DND-41 (cell line): ENCODE data around the gene TMEM8B.

ENCODE experiments used
- EZH2 ChIP-seq: IDR thresholded peaks from 3 replicates; pipeline ENCODE4 v1.6.1; 2012; ENCODE audit warnings: borderline replicate concordance, low read depth, mild to moderate bottlenecking, moderate library complexity, low read length, inconsistent platforms; ENCODE audit not compliant: severe bottlenecking
- TF ChIP-seq, protein P1 (sequence below): IDR thresholded peaks from 2 replicates; pipeline ENCODE4 v1.5.1; 2012; ENCODE audit warnings: borderline replicate concordance, low read length, moderate library complexity, mild to moderate bottlenecking; ENCODE audit not compliant: poor library complexity, severe bottlenecking; ENCODE audit errors: extremely low read depth

DNA sequence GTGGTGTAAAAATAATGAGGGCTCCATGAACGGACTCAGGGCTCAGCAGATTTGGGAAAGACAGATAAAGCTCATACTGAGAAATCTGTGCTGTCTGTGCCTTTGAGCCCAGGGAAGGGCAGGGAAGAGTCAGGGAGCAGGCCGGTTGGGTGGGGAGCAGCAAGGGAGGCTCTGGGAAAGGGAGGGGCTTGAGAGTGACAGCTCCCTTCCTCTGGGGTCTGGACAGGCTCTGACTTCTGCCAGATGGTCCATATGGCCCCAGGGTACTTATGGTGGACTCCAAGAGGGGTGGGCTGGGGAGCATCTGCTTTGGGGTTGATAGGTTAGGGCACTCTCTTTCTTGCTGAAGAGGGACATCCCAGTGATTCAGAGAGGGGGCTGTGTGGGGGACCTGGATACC is 35.6 kb upstream of the TMEM8B start:
- TF ChIP-seq, protein P1, sequence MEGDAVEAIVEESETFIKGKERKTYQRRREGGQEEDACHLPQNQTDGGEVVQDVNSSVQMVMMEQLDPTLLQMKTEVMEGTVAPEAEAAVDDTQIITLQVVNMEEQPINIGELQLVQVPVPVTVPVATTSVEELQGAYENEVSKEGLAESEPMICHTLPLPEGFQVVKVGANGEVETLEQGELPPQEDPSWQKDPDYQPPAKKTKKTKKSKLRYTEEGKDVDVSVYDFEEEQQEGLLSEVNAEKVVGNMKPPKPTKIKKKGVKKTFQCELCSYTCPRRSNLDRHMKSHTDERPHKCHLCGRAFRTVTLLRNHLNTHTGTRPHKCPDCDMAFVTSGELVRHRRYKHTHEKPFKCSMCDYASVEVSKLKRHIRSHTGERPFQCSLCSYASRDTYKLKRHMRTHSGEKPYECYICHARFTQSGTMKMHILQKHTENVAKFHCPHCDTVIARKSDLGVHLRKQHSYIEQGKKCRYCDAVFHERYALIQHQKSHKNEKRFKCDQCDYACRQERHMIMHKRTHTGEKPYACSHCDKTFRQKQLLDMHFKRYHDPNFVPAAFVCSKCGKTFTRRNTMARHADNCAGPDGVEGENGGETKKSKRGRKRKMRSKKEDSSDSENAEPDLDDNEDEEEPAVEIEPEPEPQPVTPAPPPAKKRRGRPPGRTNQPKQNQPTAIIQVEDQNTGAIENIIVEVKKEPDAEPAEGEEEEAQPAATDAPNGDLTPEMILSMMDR = no peak
- TF ChIP-seq EZH2 = no peak
